Activated CD4-positive, CD25-positive, alpha-beta regulatory T cell treated with anti-CD3 and anti-CD28 coated beads, Interleukin-2, amount 50 U/mL, for 16 hours (primary cell): Measurements from ENCODE around the gene PTPRN2.
"Not testable (repeated sequence)": the region's sequence is repeated elsewhere in the genome, so short reads cannot be mapped to it uniquely, and the experiment has no call there.

Source experiments
- DNase-seq: peaks from one replicate; pipeline ENCODE4 v3.0.0-alpha.2; 2020; ENCODE audit warnings: low read depth, low spot score

Gene PTPRN2

GRCh38 chr7:158445421-158446175, 142.0 kb downstream of the PTPRN2 start:
- no peak for DNase-seq

- DNase-seq = no peak
These were observed 142.9 kb downstream of the PTPRN2 start for GRCh38 chr7:158444501-158445420.

- DNase-seq = no peak
These were observed 143.7 kb downstream of the PTPRN2 start for GRCh38 chr7:158443688-158444483.

GRCh38 chr7:158443014-158443687, 144.5 kb downstream of the PTPRN2 start:
- DNase-seq = no peak

GRCh38 chr7:158442260-158442659, 145.4 kb downstream of the PTPRN2 start:
- DNase-seq = no peak

DNA sequence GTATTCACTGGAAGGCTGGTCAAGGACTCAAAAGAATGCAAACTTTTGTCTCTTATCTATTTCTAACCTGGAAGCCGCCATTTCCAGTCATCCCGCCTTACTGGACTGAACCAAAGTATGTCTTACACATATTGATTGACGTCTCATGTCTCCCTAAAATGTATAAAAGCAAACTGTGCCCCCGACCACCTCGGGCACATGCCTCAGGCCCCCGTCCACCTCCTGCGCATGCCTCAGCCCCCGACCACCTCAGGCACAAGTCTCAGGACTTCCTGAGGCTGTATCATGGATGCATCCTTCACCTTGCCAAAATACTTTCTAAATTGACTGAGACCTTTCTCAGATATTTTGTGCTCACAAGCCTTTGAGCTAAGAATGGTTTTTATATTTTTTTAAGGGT, 148.6 kb downstream of the PTPRN2 start:
- no peak for DNase-seq

GRCh38 chr7:158432369-158433341, 155.0 kb downstream of the PTPRN2 start:
- no peak for DNase-seq

DNA sequence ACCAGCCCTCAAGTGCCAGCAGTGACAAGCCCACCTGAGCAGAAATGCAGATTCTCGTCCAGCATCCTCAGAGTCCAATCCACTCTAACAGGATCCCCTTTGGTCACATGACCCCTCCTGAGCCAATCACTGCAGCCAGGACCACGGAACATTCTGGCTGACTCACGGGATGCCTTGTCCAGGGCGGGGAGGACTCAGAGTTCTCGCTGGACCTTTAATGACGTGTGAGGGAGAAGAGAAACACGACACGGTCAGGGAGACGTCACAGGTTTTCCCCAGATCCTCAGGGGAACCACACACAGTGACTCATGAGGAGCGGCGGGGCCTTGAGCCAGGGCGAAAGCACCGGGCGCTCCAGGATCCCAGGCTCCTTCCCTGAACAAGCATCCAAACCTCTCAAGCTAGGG, 155.7 kb downstream of the PTPRN2 start:
- DNase-seq = no peak

- no peak for DNase-seq
These were observed 156.3 kb downstream of the PTPRN2 start for GRCh38 chr7:158431055-158431940.

DNA sequence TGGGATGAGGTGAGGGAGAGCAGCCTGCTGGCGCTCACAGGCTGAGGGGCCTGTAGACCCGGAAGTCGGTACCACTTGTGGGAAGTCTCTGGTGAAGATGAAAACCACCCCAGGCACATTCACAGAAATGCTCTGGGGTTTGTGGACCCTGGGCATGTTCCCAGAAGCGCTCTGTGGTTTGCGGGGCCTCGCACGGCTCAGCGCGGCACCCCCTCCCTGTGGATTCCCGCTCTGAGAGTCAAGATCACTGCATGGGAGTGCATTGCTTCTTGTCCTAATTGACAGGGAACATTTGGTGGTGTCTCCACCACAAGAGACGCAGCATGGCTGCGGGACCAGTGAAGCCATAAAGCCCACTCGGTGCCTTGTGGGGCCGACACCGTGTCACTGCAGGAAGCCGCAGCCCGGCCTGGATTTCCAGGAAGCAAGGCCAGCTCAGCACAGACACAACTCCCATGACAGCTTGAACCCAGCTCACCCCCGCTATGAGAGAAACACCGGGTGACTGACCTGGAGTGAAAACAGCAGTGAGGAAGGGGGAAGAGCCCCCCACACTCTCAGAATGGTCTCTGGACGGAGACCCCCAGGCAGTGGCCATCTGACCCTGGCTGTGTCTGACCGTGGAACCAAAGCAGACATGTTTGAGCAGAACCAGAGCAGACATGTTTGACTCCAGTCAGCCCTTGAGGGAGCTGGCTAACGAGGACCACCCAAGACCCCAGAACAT, 157.2 kb downstream of the PTPRN2 start:
- no peak for DNase-seq

- DNase-seq = no peak
These were observed 158.5 kb downstream of the PTPRN2 start for GRCh38 chr7:158428837-158429753.

- DNase-seq = no peak
These were observed 159.3 kb downstream of the PTPRN2 start for GRCh38 chr7:158428131-158428836.

DNA sequence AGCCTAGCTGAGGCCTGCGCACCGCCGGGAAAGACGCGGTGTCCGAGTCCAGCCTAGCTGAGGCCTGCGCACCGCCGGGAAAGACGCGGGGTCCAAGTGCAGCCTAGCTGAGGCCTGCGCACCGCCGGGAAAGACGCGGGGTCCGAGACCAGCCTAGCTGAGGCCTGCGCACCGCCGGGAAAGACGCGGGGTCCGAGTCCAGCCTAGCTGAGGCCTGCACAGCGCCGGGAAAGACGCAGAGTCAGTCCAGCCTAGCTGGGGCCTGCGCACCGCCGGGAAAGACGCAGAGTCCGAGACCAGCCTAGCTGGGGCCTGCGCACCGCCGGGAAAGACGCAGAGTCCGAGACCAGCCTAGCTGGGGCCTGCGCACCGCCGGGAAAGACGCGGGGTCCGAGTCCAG, 161.9 kb downstream of the PTPRN2 start:
- not testable (repeated sequence) for DNase-seq

- DNase-seq = no peak
These were observed 163.1 kb downstream of the PTPRN2 start for GRCh38 chr7:158424531-158424930.

DNA sequence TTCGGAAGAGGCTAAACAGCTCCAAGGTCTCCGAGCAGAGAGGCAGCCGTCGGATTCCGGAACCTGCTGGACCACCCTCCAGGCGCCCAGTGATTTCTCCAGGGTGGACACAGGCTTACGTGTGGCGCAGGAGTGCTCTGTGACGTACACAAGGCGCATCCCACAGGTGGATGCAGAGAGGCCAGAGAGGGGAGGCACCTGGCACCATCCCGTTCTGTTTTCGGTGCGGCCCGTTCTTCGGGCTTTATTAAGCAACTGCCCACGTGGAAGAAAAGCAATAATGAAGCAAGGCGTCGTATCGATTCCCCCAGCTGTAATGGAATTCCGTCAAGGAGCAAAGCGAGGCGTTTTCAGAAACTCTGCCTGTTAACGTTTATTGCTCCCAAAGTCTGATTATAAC, 163.6 kb downstream of the PTPRN2 start:
- no peak for DNase-seq

DNA sequence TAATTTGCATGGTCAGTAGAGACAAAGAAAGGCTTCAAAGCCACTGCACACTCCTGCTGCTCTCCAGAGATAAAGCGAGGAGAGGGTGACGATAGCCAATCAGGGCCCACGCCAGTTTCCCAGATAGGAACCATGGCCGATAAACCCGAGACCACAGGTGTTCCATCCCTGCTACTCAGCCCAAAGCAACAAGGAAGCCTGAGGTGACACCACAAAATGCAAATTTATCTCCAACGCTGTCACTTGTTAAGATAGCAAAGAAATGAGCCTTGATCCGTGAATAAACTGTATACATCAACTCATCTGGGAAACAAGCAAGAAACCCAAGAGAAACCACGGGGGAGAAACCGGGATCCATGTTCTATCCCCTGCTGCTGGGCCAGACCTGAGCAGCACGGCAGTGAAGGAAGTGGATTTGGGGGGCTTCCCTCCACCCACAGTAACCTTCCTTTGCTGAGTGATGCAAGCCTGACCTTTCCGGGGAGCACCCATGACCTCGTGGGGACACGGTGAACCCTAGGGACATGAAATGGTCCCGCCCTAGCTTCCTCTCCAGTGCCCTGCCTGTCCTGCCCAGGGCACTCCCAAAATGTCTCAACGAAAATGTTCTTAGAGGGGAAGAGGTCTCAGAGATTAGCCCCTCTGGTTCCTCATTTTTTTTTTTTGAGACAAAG, 164.6 kb downstream of the PTPRN2 start:
- DNase-seq = no peak
